H1 (cell line): Measurements from ENCODE around the gene PLXNB2. TPM values are rescaled to one million over a fixed set of nuclear protein-coding genes. Genes with fewer than 3 reads are reported as not detected.

Experiments used
- HDAC2 ChIP-seq, 2 experiments: fragments of 300-600 bp in 1 of 2; sonication (generic) in 1 of 2; IDR thresholded peaks; 2 replicates each; pipeline ENCODE4 v1.6.1; 2011 to 2012; ENCODE audit warnings: low read depth in 2 of 2, low read length in 2 of 2, mild to moderate bottlenecking in 2 of 2, moderate library complexity in 2 of 2, borderline replicate concordance in 1 of 2, inconsistent platforms in 1 of 2
- RAD21 ChIP-seq, 2 experiments: IDR thresholded peaks in 1 of 2; conservative IDR thresholded peaks in 1 of 2; 2 replicates each; pipeline ENCODE4 v1.6.1; 2011; ENCODE audit warnings: low read depth in 2 of 2, low read length in 2 of 2, improper control_type of control experiment in 1 of 2, inconsistent platforms in 1 of 2, mild to moderate bottlenecking in 1 of 2, moderate library complexity in 1 of 2
- TAF7 ChIP-seq: optimal IDR thresholded peaks from 2 replicates; pipeline ENCODE3; 2011; ENCODE audit warnings: low read depth, mild to moderate bottlenecking, inconsistent platforms, low read length, moderate library complexity, borderline replicate concordance
- polyA plus RNA-seq, 7 experiments: library from polyadenylated mRNA; depleted of rRNA in 3 of 7; stranded (reverse) in 5 of 7; unstranded in 2 of 7; fragments of >200 nt in 5 of 7; fragments of 200-250 nt in 2 of 7; gene quantifications; 1 replicate in 5 of 7; 2 replicates in 1 of 7; 4 replicates in 1 of 7; pipeline versions ENCODE4 v1.2.1 to v1.2.3, GENCODE V29; 2011 to 2013; ENCODE audit warnings: missing spikeins in 2 of 7, mixed read lengths in 2 of 7
- total RNA-seq: library from RNA; stranded (reverse); fragmentation: NEBNext Ultra II Directional; extraction: Animal tissue kit (Norgen Biotek cat#: 25700); gene quantifications from 2 replicates; pipeline ENCODE4 v1.2.1, GENCODE V29; 2021

The PLXNB2 gene
- total and polyA plus RNA-seq, 2 of the 8 experiments (the other 6 are each of a cell fraction or from before 2014, with no cell fraction given), result 58.3 to 92.8 TPM

- no peak for TF ChIP-seq HDAC2 (IDR thresholded peaks at IDR 0.05; ENCODE audit: borderline replicate concordance in 1 of 2, low read depth in 2 of 2, low read length in 2 of 2)
- no peak for TF ChIP-seq TAF7
- no peak for TF ChIP-seq RAD21 (IDR thresholded peaks at IDR 0.05 in 1 of 2, conservative IDR thresholded peaks at IDR 0.05 in 1 of 2; ENCODE audit: low read depth in 2 of 2, low read length in 2 of 2)
Measured at GRCh38 chr22:50289942-50290630, 17.4 kb downstream of the PLXNB2 start (continued).
